ENCODE results near the gene ADAMTS13.
"Not testable (repeated sequence)": the region's sequence is repeated elsewhere in the genome, so short reads cannot be mapped to it uniquely, and the experiment has no call there.

Gene ADAMTS13

DNA sequence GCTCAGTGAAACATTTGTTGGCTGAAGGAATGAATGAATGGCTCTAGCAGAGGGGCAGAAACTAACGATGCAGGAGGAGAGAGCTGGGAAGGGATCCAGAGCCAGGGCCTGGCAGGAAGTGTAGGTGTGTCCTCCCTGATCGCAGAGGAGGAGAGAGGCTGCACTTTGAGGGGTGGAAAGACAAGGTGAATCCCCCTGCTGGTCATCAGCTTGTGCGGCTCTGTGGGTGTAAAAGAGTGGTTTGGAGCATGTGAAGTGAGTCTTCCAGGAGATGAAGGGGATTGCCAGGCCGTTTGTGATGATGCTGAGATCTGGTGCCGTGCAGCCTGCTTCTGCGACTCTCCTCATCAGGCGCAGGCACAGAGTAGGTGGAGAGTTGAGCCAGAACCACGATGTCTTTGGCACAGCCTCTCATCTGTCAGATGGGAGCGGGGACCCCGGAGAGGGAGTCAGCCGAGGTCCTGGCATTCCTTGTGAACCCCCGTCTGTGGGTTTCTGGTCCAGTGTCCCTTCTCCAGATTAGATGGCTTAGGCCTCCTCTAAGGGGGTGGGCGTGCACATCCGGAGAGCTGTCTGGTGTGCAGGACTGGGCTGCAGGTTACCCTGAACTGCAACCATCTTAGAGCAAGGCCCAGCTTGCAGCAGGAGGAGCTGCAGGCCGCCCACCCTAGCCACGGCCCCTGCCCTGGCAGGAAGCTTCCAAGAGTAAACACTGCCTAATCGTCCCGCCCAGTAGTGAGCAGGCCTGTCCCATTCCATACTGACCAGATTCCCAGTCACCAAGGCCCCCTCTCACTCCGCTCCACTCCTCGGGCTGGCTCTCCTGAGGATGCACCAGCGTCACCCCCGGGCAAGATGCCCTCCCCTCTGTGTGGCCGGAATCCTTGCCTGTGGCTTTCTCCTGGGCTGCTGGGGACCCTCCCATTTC, at the start of gene ADAMTS13:
ADAMTS13 (plus strand) TSS at position 753 of the 928 bp plus-strand sequence; CDS start at position 830, 77 bp downstream.
- DNase-seq, result peak; percentile 49

DNA sequence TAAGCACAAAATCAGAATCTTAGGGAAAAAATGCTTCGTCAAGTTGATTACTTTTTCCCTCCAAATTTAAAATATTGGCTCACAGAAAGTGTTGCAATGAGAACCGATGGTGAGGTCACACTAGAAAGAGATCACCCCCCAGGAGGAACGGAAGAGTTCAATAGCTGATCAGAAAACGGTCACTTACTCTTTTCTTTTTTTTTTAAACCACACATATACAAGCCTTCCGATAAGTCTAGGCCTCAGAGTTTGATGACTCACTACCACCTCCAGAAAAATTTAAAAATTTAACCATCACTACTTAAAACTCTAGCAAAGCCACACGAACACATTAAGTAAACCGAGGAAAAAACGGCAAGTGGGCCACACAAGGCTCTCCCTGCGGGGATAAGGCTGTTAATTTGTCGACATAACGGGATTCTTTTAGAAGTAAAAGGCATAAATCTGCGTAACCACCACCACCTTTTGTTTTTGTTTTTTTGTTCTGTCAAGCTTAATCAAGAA, 47.5 kb upstream of the ADAMTS13 start:
- DNase-seq, result peak; percentile 3

DNA sequence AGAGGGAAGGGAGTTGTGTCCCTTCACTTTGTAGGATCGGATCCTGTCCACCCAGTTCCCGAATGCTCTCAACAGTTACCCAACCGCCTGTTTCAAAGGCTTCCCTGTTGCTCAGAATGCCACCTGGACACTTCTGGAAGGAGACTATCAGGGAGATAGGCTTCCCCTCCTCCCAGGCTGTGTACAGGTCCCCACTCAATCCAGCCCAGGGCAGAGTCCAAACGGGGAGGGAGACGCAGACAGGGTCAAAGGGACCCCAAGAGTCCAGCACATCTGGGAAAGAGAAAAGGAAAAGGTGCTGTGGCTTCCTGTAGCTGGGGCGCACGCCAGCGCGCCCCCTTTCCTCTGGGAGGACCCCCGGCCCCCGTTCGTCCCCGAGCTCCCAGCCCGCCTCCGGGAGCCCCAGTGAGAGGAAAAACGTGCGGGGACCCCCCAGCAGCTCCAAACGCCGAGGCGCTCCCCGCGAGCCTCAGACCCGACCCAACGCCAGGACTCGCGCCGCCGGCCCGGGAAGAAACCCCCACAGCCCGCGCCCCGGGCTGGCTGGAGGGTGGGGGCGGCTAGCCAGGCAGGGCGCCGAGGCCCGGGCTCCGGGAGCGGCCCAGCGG, 46.9 kb upstream of the ADAMTS13 start:
- DNase-seq, result peak; percentile 43

- peak; percentile 99 for DNase-seq
Measured at GRCh38 chr9:133375724-133376654, 46.2 kb upstream of the ADAMTS13 start, which contains the start of the genes STKLD1 and SURF4. Gene STKLD1, plus strand, starts transcription at chr9:133376366. Its CDS starts 108 bp downstream, at chr9:133376474. Gene SURF4, minus strand, starts transcription at chr9:133376060. Its CDS starts 91 bp downstream, at chr9:133375969.

DNA sequence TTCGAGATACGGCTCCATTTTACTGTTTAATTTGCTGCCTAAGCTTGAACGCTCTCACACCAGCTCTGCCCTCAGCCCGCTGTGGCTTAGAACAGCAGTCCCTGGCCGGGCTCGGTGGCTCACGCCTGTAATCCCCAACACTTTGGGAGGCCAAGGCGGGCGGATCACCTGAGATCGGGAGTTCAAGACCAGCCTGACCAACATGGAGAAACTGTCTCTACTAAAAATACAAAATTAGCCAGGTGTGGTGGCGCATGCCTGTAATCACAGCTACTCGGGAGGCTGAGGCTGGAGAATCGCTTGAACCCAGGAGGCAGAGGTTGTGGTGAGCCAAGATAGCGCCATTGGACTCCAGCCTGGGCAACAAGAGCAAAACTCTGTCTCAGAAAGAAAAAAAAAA, 44.9 kb upstream of the ADAMTS13 start:
- DNase-seq, result peak; percentile 3

DNA sequence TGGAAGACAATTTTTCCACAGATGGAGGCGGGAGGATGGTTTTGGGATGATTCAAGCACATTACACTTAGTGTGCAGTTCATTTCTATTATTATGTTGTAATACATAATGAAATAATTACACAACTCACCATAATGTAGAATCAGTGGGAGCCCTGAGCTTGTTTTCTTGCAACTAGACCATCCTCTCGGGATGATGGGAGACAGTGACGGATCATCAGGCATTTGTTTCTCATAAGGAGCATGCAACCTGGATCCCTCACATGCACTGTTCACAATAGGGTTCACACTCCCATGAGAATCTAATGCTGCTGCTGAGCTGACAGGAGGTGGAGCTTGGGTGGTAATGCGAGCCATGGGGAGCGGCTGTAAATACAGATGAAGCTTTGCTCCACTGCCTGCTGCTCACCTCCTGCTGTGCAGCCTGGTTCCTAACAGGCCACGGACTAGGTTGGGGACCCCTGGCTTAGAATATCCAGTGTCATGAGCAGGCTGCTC, 44.4 kb upstream of the ADAMTS13 start:
- peak; percentile 8 for DNase-seq

DNA sequence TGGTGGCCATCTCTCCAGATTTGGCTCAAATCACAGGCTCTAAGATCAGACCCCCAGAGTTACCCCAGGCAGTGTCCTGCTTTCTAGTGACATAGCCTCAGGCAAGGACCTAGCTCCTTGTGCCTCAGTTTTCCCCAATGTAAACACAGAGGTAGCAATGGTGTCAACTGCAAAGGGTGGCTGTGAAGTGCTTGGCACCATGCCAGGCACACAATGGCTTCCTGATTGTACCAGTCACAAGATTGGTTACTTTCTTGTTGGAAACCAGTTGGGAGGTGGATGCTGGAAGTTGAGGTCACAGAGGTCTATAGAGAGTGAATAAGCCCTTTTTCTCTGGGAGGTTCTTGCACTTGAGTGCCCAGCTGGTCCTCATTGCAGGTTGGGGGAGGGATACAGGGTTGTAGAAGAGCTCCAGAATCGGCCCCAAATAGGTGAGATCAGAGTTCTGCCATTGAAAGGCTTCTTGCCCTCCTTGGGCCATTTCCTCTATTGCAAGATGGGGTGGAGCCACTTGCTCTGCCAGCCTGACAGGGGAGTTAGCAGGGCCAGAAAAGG, 43.7 kb upstream of the ADAMTS13 start:
- DNase-seq, result peak; percentile 47

- DNase-seq, result peak; percentile 2
Measured at GRCh38 chr9:133379153-133380086, 42.7 kb upstream of the ADAMTS13 start.

DNA sequence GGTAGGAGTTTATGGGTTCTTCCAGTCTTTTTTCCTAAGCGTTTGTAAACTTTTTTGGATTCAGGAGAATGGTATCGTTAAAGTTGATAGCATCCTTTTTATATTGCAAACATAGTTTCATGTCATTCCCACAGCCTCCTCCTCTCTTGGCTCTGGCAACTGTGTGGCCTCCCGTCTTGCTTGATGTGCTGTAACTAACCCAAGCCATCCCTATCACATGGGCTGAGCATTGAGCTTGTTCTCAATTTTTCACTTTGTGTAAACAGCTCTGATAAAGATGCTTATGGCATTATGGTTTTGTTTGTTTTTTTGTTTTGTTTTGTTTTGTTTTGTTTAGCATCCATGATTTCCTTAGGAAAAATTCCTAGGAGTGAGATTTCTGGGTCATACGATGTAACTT, 41.4 kb upstream of the ADAMTS13 start:
- peak; percentile 3 for DNase-seq

DNA sequence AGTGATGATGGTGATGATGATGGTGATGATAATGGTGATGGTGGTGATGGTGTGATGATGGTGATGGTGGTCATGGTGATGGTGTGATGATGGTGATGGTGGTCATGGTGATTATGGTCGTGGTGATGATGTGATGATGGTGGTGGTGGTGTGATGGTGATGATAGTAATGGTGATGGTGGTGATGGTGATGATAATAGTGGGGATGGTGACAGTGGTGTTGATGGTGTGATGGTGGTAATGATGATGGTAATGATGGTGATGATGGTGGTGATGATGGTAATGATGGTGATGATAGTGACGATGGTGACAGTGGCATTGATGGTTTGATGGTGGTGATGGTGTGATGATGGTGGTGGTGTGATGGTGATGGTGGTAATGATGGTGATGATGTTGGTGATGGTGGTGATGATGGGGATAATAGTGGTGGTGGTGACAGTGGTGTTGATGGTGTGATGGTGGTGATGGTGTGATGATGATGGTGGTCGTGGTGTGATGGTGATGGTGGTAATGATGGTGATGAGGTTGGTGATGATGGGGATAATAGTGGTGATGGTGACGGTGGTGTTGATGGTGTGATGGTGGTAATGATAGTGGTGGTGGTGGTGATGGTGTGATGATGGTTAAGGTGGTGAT, 39.5 kb upstream of the ADAMTS13 start:
- no peak for DNase-seq

- no peak for DNase-seq
Measured at GRCh38 chr9:133383438-133383837, 38.7 kb upstream of the ADAMTS13 start.

DNA sequence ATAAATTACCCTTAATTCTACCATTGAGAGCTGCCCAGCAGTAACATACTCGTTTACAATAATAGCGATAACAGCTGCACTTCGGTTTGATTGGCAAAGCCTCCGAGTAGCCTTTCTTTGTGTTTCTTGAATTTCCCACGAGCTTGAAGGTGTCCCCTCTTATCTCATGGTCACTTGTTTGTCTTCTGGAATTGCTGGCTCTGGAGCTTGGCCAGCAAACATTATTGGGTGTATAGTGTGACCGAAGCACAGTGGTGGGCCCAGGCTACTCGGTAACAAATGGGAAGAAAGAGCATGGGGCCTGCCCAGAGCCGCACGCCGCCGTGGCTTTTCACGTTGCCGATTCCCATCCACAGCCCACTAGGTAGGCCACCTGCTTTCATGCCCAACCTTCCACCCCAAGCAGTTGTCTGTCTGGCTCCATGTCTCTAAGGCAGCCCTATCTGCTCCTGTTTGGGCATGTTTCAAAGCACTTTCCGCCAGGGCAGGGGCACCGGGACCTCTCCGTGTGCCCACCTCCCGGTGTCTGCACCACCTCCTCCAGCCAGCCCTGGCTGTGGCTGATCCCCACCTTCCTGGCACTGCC, 37.3 kb upstream of the ADAMTS13 start:
- DNase-seq, result no peak

GRCh38 chr9:133385452-133385851, 36.7 kb upstream of the ADAMTS13 start:
- DNase-seq, result no peak

DNA sequence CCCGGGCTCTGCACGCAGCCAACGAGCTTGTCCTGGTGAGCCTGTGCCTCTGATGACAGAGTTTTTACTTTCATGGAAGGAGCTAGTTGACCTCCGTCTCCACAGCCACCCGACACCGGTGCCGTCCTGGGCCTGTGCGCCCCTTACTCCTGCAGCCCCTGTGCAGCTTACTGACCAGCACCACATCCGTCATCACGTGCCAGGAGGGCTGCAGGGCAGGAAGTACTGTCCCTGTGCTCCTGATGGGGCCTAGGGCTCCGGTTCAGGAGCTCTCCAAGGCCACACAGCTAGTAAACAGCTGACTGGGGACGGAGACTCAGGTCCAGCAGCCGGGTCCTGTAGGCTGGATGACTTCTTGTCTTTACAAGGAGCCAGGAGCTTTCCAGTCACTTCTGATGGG, 35.8 kb upstream of the ADAMTS13 start:
- no peak for DNase-seq

- peak; percentile 1 for DNase-seq
Measured at GRCh38 chr9:133387680-133388079, 34.5 kb upstream of the ADAMTS13 start.

GRCh38 chr9:133389025-133389557, 33.1 kb upstream of the ADAMTS13 start:
- no peak for DNase-seq

DNA sequence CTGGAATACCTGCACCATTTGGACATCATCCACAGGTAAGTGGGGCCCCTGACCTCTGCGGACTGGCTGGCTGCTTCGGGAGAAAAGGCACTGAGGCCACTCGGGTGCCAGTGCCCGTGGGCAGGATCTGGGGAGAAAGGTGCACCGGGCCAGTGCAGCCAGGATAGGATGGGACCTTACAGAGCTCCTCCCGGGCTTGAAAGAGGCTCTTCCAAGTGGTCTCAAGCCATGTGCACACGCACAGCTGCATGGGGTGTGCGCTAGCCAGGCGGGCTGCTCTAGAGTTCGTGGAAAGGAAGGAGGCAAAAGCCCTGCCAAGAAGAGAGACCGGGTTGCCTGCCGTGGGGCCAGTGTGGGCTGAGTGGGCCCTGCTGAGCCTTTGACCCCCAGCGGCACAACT, 32.6 kb upstream of the ADAMTS13 start:
- DNase-seq, result no peak

DNA sequence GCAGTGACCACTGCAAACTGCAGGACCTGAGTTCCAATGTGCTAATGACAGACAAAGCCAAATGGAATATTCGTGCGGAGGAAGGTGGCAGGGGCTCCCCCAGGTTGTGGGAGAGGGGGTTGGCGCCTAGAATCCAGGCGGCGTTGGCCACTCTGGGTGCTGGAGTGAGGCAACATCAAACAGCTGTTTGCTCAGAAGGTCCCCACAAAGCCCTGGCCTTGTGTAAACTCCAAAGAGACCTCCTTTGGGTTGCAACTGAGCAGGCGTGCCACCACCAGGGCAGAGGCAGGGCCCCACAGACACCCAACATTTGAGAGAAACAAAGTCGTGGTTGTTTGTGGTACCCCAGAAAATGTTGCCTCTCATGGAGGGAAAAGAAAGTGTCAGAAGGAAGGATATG, 31.5 kb upstream of the ADAMTS13 start:
- no peak for DNase-seq

- not testable (repeated sequence) for DNase-seq
Measured at GRCh38 chr9:133391449-133391848, 30.7 kb upstream of the ADAMTS13 start.

- DNase-seq, result not testable (repeated sequence)
Measured at GRCh38 chr9:133392308-133392707, 29.9 kb upstream of the ADAMTS13 start.
